Medulla oblongata (tissue), 1 donor: ENCODE measurements around the gene SH3BGRL2.
"Not testable (repeated sequence)": the region's sequence is repeated elsewhere in the genome, so short reads cannot be mapped to it uniquely, and the experiment has no call there.

Experiments used
- DNase-seq: peaks from one replicate; pipeline ENCODE4 v3.0.0-alpha.2; 2015; ENCODE audit errors: extremely low spot score

Gene SH3BGRL2

GRCh38 chr6:79745282-79745681 lies 114.2 kb downstream of the SH3BGRL2 start:
- DNase-seq: not testable (repeated sequence)

GRCh38 chr6:79746325-79746724 lies 115.2 kb downstream of the SH3BGRL2 start:
- DNase-seq: not testable (repeated sequence)

- no peak for DNase-seq
Measured at GRCh38 chr6:79750806-79751205, 119.7 kb downstream of the SH3BGRL2 start.
